Ramos (cell line): ENCODE measurements around the gene KIF25.

ENCODE experiments used
- in situ Hi-C: fragments of 300-500 bp; cut with MboI; formaldehyde crosslinking; loops from one replicate; pipeline ENCODE4 v1.14.3; 2022; ENCODE audit warnings: low sequenced_read_pairs; ENCODE audit not compliant: unreplicated experiment

KIF25 gene

DNA sequence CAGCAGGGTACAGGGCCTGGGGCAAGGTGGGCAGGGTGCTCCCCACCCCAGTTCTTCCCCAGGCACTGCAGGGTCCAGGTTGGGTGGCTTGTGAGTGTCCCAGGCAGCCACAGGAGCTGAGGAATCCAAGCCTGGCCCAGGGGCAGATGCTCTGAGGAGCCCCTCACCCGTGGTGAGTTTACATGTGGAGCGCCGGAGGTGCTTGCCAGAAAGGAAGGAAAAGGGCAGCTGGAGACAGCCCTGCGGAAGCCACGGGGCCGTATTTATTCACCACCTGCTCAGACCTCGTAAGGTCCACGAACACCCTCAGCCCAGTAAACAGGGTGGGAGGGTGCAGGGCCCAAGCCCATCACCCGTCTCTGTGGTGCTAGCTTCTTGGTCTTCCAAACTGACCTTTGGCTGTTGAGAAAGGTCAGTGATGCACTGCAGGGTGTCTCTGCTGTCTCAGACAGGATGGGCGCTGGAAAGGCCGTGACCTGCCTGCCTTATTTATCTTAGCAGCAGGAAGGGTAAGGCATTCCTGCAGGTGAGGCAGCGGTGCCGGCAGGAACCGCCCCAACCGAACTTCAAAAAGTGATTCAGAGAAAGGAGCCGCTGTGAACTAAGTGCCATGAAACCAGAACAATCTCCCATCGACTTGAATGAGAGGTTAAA, 85.5 kb downstream of the KIF25 start:
- in situ Hi-C loops = no loop called here

DNA sequence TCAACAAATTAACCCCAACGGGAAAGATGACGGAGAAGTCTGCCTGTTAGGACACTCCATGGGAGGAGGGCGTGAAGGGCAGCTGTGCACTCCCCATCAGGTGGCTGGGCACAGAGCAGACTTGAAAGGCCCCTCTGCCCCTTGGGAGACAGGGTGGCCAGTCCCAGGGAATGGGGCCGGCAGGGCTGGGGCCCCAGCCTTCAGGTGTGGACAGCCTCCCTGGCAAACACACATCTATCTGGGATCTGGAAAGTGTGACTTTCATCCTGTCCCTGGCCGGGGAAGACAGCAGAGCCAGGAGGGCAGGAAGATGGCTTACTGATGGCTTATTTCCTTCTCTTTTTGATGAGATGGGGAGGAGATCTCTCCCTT, 86.0 kb downstream of the KIF25 start:
- in situ Hi-C loops = no loop called here

DNA sequence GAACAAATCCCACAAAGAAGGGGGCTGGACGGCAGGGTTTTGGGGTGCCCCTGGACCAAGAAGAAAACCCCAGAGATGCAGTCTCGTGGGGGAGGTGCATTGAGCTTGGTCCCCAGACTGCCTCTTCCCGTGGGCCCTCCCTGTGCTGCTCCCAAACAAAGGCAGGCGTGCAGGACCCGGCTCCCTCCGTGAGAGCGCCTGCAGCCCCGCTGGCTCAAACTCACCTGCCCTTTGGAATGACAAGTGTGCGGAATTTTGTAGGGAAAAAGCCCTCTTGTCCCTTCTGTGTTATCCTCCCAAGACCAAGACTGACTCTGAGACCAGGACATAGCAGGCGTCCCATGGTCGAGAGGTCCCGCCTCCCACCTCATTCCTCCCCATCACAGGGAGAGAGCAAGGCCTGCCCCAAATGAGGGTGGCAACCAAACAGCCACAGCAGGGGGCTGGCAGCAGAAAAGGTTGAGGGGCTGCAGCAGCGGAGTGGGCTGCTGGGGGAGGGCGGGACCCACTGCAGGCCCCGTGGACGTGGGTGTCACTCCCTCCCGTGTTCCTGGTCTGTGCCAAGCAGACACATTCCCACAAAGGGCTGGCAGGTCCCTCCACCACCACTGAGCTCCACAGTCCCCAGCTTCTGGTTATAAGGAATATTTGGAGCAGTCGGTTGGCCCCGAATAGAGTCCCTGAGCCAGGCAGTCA, 87.1 kb downstream of the KIF25 start:
- in situ Hi-C loops = no loop called here

DNA sequence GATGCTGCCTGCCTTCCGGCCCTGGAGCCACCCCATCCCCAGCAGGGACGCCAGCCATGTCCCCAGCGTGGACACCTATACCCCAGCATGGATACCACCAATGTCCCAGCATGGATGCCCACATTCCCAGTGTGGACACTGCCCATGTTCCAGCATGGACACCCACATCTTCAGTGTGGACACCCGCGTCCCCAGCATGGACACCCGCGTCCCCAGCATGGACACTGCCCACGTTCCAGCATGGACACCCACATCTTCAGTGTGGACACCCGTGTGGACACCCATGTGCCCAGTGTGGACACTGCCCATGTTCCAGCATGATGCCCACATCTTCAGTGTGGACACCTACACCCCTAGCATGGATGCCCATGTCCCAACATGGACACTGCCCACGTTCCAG, 88.6 kb downstream of the KIF25 start:
- in situ Hi-C loops = no loop called here

DNA sequence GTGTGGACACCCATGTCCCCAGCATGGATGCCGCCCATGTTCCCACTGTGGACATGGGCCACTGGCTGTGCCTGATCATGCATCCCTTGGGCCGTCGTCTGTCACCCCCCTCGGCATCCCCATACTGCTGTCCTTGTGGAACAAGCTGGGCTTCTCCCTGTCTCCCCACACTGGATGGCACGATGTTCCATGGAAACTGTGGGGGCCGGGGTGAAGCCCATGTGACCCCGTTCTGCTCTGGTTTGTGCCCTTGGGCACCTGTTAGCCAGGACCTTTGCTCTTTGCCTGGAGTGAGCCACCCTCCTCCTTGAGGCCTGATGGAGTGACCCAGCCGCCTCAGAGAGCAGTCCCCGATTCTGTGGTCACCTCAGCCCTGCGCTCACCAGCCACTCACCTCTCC, 89.1 kb downstream of the KIF25 start:
- in situ Hi-C loops = no loop called here

DNA sequence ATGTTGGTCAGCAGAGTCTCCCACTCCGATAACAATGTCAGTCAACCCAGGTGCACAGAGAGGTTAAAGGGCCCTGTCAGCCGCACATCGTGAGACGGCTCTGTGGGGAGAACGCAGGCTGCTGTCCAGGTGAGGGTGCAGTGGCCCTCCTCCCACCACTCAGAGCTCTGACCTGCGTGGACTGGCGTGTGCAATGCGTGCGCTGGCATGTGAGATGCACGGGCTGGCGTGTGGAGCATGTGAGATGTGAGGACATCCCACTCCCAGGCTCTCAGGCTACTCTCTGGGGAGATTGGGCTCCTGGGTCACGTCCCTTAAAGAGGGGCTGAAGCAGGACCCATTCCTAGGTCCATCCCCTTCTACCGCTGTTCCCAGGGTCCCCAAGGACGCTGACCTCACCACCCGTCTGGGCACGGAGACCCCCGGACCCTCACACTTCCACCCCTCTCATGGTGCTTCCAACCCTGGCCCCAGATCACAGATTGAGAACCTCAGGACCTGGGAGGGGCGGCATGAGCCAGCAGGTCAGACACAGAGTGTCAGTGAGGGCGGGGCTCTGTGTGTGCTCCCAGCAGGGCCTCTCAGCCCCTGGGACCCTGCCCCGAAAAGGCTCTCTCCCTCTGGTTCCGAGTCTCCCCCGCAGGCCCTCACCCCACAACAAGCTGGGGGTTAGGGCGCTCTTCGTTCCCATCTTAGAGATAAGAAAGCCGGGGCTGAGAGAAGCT, 90.1 kb downstream of the KIF25 start:
- in situ Hi-C loops = no loop called here

DNA sequence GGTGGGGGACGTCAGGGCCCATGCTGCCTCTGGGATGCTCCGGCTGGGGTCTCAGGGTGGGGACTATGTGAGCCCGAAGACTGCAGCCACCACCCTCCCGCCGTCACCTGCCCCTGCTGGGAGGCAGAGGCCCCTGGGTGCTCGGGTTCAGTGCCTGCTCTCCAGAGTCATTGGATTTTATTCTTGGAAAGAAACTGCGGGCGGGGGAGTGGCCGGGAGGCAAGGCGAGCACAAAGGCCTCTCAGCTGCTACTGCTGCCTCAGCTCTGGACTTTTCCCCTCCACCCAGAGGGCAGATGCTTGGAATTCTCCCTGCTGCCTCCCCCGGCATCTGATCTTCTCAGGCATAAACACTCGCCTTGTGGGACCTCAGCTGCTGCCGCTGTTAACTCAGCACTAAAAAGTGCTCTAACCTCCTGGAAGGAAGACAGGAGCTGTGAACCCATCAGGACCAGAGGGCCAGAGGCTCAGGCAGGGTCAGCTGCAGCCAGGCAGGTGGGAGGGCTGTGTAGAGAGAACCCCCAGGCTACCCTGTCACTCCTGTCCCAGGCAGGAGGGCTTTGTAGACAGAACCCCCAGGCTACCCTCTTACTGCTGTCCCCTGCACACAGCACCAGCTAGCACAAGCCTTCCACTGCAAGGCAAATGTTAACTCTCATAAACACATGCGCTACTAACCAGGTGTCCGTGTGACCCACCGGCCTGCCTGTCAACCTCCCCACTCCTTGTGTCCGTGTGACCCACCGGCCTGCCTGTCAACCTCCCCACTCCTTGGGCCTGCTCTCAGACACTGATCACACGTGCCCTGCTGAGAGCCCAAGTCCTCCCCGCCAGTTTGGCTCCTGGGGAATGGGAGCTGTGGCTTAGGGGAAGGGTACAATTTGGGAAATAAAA, 90.9 kb downstream of the KIF25 start:
- in situ Hi-C loops = no loop called here

DNA sequence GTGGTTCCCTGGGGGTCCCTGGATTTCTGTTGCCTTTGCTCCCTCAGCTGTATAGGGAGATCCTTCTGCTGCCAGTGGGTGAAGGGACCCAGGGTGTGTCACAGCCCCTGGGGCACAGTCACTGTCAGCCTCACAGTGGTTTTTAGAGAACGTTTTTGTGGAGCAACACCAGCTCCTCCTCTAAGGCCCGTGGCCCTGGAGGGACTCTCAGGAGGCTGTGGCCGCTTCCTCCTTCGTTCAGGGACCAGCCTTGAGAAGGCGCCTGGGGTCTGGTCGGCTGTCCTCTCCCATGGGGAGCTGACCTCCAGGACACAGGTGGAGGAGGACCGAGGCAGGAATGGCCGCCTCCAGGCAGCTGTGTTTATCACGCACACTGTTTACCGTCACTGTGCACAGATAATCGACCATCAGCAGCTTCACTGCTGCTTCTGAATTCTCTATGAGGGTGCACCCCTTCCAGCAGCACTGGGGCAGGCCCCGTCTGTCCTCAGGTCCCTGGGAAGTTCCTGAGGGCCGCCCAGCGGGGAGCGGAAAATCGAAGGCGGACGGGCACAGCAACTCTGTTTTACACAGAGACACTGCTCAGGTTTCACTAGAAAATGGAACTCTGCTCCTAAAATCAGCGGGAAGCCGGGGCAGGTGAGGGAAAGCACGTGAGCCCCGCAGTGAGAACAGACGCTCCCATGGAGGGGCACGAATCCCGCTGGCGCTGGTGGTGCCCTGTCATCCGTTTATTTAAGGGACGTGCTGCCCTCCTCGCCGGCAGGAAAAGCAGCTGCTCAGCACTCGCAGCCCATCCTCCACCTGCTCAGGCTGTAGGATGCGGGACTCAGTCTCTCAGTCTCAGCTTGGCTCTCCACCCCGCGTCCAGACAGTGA, 92.0 kb downstream of the KIF25 start:
- in situ Hi-C loops = no loop called here

DNA sequence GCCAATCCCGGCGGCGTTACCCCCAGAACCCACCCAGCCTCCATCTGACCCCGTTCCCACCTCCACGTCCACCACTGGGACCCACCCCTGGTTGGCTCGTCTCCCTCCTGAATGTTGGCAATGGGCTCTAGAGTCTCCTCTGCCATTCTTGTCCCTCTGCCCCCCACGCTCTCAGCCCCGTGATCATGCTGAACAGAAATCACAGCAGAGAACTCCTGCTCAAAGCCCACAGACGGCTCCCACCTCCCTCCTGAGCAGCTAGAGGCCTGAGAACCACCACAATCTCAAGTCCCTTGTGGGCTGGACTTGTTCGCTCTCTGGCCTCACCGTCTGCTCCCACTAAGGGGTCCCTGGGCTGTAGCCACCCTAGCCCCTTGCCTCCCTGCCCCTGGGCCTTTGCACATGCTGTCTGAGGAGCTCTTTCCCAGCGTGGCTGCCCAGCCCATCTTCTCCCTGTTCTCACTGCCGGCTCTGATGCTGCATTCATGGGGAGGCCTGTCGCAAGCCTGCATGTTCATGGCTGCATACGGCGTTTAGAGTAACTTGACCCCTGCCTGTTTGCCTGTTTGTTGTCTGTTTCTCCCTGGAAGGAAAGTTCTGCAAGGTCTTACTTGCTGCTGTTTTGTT, 92.7 kb downstream of the KIF25 start:
- in situ Hi-C loops = no loop called here

DNA sequence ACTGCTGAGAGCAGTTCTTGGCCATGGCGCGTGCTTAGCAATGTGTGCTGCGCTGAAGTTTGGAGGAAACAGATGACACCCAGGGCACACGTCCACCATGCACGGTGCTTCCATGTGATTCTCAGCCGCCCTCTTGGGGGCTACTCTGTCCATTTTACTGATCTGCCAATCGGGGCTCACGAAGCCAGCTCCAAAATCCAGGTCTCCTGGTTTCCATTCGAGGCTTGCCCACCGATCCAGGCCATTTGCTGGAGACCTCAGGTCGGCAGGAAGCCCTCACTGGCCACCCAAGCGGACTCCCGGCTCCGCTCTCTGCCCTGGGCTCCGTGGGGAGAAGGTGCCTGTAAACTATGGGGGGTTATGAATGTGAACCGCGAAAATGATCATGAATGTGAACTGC, 93.2 kb downstream of the KIF25 start:
- in situ Hi-C loops = no loop called here

DNA sequence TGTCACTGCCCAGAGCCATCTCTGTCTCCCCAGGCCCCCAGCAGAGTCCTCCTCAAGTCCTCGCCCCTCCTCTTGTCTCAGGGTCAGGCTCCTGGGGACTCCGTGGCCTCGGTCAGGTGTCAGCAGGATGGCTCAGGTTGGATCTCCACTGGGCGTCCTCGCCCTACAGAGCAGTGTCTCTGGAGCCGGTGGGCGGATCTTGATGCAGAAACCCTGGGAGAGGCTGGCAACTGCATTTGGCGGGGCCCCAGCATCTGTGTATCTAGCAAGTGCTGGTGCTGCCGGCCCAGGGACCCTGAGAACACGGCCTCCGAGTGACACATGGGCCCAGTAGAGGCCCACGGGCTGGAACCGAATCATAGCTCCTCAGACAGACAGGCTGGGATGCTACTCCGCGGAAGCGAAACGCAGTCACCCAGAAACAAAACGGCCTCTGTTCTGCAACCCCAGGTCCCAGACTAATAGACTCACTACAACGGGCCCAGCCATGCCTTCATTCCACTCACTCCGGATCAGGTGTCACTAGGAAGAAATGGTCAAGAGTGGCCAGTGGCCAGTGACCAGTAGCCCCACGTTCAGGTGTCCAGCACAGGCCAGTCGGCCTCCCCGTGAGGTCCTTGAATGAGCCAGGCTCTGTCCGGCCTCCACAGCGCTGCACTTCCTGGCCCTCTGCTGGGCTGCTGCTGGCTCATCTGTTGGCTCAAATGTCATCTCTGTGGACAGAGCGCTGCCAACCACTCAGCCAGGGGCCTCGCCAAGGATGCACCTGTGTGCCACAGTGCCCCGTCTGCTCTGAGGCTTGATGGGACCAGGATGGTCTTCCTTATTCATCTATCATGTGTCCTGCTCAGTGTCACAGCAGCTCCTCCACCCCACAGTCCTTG, 94.2 kb downstream of the KIF25 start:
- in situ Hi-C loops = no loop called here

DNA sequence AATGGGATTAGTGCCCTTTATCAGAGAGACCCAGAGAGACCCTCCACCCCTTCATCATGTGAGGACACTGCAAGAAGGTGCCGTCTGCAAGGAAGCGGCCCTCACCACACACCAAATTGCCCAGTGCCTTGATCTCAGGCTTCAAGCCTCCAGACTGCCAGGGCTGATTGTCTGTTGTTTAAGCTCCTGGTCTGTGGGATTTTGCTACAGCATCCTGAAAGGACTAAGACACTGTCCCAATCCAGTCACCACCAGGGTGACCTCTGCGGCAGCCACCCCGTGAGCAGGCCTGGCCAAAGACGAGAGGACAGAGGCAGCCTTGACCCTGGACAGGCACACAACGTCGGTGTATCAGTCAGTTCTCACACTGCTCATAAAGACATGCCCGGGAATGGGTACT, 95.1 kb downstream of the KIF25 start:
- in situ Hi-C loops = no loop called here

DNA sequence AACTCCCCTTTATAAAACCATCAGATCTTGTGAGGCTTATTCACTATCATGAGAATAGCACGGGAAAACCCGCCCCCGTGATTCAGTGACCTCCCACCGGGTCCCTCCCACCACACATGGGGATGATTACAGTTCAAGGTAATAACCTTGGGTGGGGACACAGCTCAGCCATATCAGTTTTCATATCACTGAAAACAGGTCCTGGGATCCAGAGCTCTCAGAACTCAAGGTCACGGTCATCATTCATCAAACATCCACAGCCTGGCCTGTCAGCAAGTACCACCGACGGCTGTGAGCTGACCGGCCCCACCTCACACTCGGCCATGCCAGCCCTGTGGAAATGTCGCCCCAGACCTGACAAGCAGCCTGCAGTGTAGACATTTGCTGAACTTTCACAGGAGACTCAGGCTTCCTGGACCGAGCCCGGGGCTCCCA, 95.6 kb downstream of the KIF25 start:
- in situ Hi-C loops = no loop called here

DNA sequence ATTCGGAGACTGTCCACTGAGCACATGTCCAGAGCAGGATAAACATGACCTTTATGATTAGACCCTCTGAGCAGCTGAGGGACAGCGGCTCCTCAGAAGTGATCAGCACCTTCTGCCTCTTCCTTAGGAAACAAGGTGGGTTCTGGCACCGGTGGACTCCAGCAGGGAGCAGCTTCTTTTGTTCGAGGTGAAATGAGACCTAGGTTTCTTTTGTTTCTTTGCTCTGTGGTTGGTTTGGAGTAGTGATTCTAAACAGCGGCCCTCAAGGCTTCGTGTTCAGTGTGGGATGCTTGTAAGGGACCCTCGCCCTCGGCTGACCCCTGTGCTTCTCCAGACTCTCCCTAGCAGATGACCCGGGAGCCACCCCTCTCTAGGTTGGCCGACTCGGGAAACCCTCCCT, 96.2 kb downstream of the KIF25 start:
- in situ Hi-C loops = no loop called here
